Hepatocyte (in vitro differentiated cells): ENCODE results near the gene KHK.

Source experiments
- CTCF ChIP-seq: fragments of 200-600 bp; sonication (generic); IDR thresholded peaks from 2 replicates; pipeline ENCODE4 v1.5.1; 2016; ENCODE audit warnings: antibody characterized with exemption, mild to moderate bottlenecking; ENCODE audit not compliant: poor library complexity
- EZH2 ChIP-seq: fragments of 200-600 bp; sonication (generic); IDR thresholded peaks from 2 replicates; pipeline ENCODE4 v1.6.1; 2016; ENCODE audit warnings: antibody characterized with exemption, mild to moderate bottlenecking, borderline replicate concordance
- EZH2phosphoT487 ChIP-seq: fragments of 200-600 bp; sonication (generic); IDR thresholded peaks from one replicate; pipeline ENCODE4 v1.6.1; 2018; ENCODE audit warnings: antibody characterized with exemption, mild to moderate bottlenecking, low read depth, moderate library complexity; ENCODE audit not compliant: unreplicated experiment, severe bottlenecking

DNA sequence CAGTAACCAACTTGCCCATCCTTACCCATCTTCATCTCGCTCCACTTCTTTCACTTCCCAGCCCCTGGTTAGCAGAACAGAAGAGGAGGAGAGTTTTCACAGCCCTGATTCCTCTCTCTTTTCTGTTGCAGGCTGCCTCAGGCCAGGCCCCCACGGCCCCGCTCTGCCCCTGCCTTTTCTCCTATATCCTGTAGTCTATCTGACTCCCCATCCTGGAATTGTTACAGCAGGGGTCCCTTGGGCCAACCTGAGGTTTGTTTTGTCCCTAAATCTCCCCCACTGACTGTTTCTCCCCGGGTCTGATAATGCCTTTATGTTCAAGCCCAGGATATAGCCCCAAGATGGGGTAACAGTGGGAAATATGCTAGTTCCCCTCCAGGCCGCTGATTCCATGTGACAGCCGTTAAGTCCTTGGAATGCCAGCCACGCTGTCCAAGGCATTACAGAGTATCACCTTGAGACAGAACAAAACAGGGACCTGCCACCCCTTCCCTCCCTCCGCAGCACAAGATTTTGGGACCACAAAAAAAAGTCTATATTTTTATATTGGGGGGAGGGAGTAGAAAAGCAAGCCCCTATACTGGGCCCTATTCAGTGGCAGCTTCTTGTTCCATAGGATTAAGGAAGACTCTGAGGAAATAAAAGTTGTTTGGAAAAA is 16.5 kb upstream of the KHK start:
- TF ChIP-seq CTCF (no peak), EZH2 (no peak), EZH2phosphoT487 (no peak)
